NB4 (cell line): ENCODE measurements around the gene TTN.
A peak's percentile ranks its signal among the peaks of the same experiment; 100 is the strongest.

Source experiments
- DNase-seq: peaks from one replicate; pipeline ENCODE4 v3.0.0; 2010; ENCODE audit warnings: low read depth
- H3K4me3 ChIP-seq: one replicate; pipeline ENCODE4 v1.5.1; 2011; ENCODE audit warnings: mild to moderate bottlenecking, low read depth, low read length, moderate library complexity
- MAX ChIP-seq: IDR thresholded peaks from 2 replicates; pipeline ENCODE4 v1.6.1; 2011; ENCODE audit warnings: low read depth, low read length
- MYC ChIP-seq: IDR thresholded peaks from 2 replicates; pipeline ENCODE4 v1.6.1; 2011; ENCODE audit warnings: low read depth, low read length
- POLR2A ChIP-seq: IDR thresholded peaks from 2 replicates; pipeline ENCODE4 v1.6.1; 2011; ENCODE audit warnings: mild to moderate bottlenecking; ENCODE audit not compliant: insufficient read length; ENCODE audit errors: extremely low read depth
- TF ChIP-seq, protein P1 (sequence below): IDR thresholded peaks from one replicate; pipeline ENCODE4 v1.5.1; 2012; ENCODE audit warnings: low read depth, low read length

TTN gene

GRCh38 chr2:178811045-178811444, 3.8 kb upstream of the TTN start:
- DNase-seq: no peak
- no peak overlapping the region for H3K4me3 ChIP-seq
- TF ChIP-seq, protein P1, sequence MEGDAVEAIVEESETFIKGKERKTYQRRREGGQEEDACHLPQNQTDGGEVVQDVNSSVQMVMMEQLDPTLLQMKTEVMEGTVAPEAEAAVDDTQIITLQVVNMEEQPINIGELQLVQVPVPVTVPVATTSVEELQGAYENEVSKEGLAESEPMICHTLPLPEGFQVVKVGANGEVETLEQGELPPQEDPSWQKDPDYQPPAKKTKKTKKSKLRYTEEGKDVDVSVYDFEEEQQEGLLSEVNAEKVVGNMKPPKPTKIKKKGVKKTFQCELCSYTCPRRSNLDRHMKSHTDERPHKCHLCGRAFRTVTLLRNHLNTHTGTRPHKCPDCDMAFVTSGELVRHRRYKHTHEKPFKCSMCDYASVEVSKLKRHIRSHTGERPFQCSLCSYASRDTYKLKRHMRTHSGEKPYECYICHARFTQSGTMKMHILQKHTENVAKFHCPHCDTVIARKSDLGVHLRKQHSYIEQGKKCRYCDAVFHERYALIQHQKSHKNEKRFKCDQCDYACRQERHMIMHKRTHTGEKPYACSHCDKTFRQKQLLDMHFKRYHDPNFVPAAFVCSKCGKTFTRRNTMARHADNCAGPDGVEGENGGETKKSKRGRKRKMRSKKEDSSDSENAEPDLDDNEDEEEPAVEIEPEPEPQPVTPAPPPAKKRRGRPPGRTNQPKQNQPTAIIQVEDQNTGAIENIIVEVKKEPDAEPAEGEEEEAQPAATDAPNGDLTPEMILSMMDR: no peak
- TF ChIP-seq POLR2A (no peak), MAX (no peak), MYC (no peak)

DNA sequence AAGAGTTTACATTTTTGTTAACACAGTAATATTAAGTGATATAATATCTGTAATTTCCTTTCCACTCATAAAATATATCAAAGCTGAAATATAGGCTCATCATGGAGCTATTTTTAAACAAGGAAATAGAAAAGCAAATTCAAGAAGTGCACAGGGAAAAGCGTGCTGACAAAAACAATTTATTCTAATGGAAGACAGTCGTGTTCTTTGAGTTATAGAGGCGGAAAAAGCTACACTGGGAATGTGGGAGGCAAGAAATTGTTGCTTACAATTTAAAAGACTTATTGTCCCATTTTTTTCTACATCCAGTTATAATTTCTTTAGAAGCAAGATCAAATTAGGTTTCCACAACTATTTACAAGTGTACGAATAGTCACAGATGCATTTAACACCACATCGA, 3.2 kb upstream of the TTN start:
- DNase-seq: no peak
- no peak overlapping the region for H3K4me3 ChIP-seq
- TF ChIP-seq MYC: no peak
- no peak for TF ChIP-seq POLR2A
- TF ChIP-seq, protein P1: no peak
- TF ChIP-seq MAX: no peak

DNA sequence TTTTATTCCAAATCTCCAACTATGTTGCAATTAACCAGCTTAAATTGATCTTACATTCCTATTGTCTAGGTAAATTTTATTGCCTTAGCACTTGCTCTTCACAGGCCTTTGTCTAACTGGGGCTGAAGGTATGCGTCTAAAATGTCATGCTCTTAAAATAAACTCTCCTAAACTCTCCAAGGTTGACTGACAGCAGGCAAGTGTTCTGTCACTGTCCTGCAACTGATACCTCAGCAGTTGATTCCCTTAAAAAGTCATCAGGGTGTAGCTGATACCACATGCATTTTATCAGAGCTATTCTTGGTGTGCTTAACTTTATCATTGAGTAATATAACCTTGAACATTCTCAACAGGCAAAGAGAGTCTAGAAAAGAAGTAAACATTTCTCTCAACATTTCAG, 680 bp downstream of the TTN start:
- TF ChIP-seq POLR2A (no peak), MAX (no peak), MYC (no peak)
- TF ChIP-seq, protein P1: no peak
- no peak for DNase-seq
- no peak overlapping the region for H3K4me3 ChIP-seq

GRCh38 chr2:178805457-178805856, 1.8 kb downstream of the TTN start:
- TF ChIP-seq, protein P1: no peak
- no peak overlapping the region for H3K4me3 ChIP-seq
- no peak for DNase-seq

- peak; percentile 44 for DNase-seq
- TF ChIP-seq POLR2A: no peak
- TF ChIP-seq, protein P1: peak; percentile 66
- no peak overlapping the region for H3K4me3 ChIP-seq
Observed at GRCh38 chr2:178804791-178805190, 2.4 kb downstream of the TTN start.

DNA sequence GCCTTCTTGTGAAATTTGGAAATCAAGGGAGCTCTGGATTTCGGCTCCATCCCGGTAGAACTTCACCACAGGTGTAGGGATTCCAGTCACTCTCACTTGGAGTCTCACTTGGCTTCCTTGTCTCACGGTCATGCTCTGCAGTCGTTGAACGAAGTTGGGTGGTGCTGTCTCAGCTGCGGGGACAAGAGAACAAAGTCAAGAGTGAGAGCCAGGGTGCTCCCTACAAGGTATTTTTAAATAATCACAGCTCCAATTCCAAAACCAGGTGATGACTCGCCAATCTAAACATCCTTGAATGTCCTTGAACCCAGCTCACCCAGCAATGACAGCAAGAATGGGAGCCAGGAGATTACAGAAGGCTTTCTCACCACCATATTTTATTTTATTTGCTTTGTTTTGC, 6.7 kb downstream of the TTN start:
- DNase-seq: no peak
- TF ChIP-seq MAX (no peak), POLR2A (no peak), MYC (no peak)
- TF ChIP-seq, protein P1: no peak
- H3K4me3 ChIP-seq: no peak overlapping the region
